ENCODE measurements around the gene TCF7L2.

The TCF7L2 gene

DNA sequence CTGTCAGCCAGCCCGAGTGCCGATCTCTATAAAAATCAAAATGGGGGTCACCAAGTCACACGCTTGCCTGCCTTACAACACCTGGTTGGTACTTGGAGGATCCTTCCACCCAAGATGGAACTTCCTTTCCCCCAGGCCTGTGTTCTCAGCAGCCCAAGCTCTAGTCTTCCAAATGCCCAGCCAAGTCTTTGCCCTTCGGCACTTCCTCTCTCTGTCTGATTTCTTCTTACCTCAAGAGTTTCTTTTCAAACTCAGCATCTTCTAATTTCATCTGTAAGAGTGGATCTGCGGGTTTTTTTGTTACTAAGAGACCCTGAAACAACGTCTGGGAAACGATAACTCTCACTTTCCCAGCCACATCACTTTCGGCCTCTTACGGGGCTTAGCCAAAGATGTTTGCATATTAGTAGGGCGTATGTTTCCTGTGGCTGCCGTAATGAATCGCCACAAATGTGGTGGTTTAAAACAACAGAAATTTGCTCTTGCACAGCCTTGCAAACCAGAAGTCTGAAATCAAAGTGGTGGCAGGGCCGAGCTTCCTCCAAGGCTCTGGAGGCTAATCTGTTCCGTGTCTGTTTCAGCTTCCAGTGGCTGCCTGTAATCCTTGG is 219.9 kb downstream of the TCF7L2 start:
- no peak for DNase-seq (ENCODE audit: low read depth, low spot score)

DNA sequence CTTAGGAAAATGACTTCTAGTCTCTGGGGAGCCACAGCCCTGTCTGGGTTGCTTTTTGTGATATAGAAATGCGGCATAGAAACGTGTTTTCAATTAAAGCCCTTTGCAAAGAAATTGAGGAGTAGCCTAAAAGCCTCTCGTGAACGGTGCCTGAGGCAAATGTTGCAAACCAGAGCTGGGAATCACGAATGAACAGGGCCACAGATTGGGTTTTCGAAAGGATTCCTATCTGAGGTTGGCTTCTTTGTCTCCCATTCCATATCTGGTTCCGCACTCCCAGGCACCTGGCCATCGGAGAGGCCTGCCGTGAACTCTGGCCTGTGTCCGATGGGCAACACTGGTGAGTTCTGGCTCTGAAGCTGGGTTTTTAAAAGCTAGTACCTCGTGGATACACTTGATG is 221.6 kb downstream of the TCF7L2 start:
- TF ChIP-seq SUZ12 (IDR thresholded peaks at IDR 0.05; ENCODE audit: extremely low read depth, insufficient read depth, insufficient read length), result no peak
- TF ChIP-seq ZNF274 (IDR thresholded peaks at IDR 0.05; ENCODE audit: low read depth, low read length), result no peak
- TF ChIP-seq YY1 (IDR thresholded peaks at IDR 0.05; ENCODE audit: insufficient read depth, insufficient read length), result no peak
- H3K36me3 ChIP-seq (ENCODE audit: insufficient read depth, insufficient read length, low read length), result peaks cover 4% of the 10 kb centered on the region

More for the DNA sequence above, 219.9 kb downstream of the TCF7L2 start:
- no peak overlapping the region for H3K9ac ChIP-seq (ENCODE audit: insufficient read length, low read depth)
- H3K9me3 ChIP-seq (ENCODE audit: insufficient read depth, low read length), result no peaks in the 10 kb centered on the region
- H3K27me3 ChIP-seq (ENCODE audit: insufficient read depth, insufficient read length), result no peaks in the 10 kb centered on the region
- H3K36me3 ChIP-seq (ENCODE audit: insufficient read depth, insufficient read length, low read length), result peaks cover 10% of the 10 kb centered on the region
- H3K4me3 ChIP-seq (ENCODE audit: insufficient read length, low read depth), result no peak overlapping the region
- no peaks in the 10 kb centered on the region for H3K4me1 ChIP-seq (ENCODE audit: insufficient read depth, insufficient read length)
- TF ChIP-seq SUZ12 (IDR thresholded peaks at IDR 0.05; ENCODE audit: extremely low read depth, insufficient read depth, insufficient read length) (no peak), ZNF274 (IDR thresholded peaks at IDR 0.05; ENCODE audit: low read depth, low read length) (no peak), YY1 (IDR thresholded peaks at IDR 0.05; ENCODE audit: insufficient read depth, insufficient read length) (no peak)

DNA sequence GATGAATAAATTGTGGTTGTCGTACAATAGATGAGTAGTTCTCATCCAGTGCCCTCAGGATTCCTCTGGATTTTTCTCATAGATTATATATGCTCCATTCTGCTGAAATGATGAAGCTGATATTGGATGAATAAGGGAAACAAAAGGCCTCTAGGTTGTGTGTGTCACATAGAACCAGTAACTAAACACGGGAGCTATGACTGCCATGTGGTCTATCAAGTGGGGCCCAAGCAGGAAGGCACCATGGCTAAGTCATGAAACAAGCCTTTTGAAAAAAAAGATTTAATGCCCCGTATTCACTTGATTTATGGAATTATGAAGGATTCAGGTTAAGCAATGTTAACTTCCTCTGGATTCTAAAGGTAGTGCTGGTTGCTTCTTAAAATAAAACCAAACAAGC is 225.1 kb downstream of the TCF7L2 start:
- DNase-seq (ENCODE audit: low read depth, low spot score), result no peak
- TF ChIP-seq ZNF274 (IDR thresholded peaks at IDR 0.05; ENCODE audit: low read depth, low read length) (no peak), YY1 (IDR thresholded peaks at IDR 0.05; ENCODE audit: insufficient read depth, insufficient read length) (no peak), SUZ12 (IDR thresholded peaks at IDR 0.05; ENCODE audit: extremely low read depth, insufficient read depth, insufficient read length) (no peak)
- no peaks in the 10 kb centered on the region for H3K4me1 ChIP-seq (ENCODE audit: insufficient read depth, insufficient read length)

More for the DNA sequence above, 221.6 kb downstream of the TCF7L2 start:
- H3K4me1 ChIP-seq (ENCODE audit: insufficient read depth, insufficient read length), result no peaks in the 10 kb centered on the region
- DNase-seq (ENCODE audit: low read depth, low spot score), result no peak
- no peaks in the 10 kb centered on the region for H3K27me3 ChIP-seq (ENCODE audit: insufficient read depth, insufficient read length)
- no peak overlapping the region for H3K4me3 ChIP-seq (ENCODE audit: insufficient read length, low read depth)
- no peaks in the 10 kb centered on the region for H3K9me3 ChIP-seq (ENCODE audit: insufficient read depth, low read length)
- H3K9ac ChIP-seq (ENCODE audit: insufficient read length, low read depth), result no peak overlapping the region

DNA sequence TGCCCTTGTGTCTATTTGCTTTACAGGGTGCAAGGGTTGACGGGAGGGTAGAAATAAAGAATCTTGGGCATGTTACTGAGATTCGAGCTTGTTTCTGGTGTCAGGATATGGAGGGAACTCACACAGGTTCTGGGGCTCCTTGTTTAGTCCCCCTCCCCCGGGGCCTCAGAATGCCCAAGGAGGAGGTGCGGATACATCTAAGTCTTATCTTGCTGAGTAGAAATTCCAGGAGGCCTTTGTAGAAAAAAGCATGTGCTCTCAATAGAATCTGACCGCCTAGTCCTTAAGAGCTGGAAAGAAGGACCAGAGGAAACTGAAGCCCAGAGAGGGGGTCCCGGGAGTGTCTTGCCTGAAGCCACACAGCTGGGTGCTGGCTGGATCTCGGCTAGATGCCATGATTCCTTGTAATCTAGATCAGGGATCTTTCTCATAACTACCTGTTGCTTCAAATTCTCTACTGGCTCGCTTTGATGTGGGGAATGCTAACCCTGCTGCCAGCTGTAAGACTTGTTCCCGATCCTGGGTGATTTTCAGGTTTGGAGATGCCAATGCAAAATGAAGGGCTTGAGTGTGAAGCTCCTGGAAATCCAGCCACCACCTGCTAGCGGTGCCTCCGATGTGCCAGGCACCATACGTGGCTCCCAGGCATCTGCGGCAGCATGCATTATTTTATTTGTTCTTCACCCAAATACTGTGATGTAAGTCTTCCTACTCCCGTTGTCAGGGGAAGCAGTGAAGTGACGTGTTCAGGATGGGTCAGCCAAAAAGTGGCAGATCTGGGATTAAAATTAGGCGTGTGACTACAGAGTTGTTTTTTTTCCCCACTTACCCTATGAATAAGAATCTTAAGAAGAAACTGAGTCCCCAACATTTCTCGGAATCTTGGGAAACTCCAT is 226.0 kb downstream of the TCF7L2 start:
- no peak for DNase-seq (ENCODE audit: low read depth, low spot score)

More for the DNA sequence above, 225.1 kb downstream of the TCF7L2 start:
- Histone ChIP-seq H3K9me3 (ENCODE audit: insufficient read depth, low read length) (no peaks in the 10 kb centered on the region), H3K9ac (ENCODE audit: insufficient read length, low read depth) (no peak overlapping the region), H3K36me3 (ENCODE audit: insufficient read depth, insufficient read length, low read length) (no peaks in the 10 kb centered on the region), H3K4me3 (ENCODE audit: insufficient read length, low read depth) (no peak overlapping the region), H3K27me3 (ENCODE audit: insufficient read depth, insufficient read length) (no peaks in the 10 kb centered on the region)

DNA sequence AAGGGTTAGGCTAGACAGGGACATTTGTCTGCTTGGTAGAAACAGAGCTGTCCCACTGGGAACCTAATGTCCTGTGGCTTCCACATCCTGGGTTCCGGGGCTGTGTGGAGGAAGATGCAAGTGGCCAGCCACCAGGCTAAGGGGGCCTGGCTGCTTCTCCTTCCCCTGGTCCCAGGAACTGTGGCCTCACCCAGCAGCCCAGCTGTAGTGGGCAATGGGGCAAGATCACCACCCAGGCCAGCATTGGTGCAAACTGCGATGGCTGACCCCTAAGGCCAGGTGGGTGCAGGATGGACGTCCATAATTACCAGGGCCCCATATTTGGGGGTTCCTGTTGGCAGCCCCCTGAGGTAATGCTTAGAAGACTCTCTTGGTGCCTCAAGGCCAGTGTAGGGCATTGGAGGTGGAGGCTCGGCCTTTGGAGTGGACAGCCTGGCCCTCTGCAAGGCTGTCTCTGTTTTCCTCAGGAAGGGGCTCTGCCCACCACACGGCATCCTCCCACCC is 226.7 kb downstream of the TCF7L2 start:
- TF ChIP-seq SUZ12 (IDR thresholded peaks at IDR 0.05; ENCODE audit: extremely low read depth, insufficient read depth, insufficient read length) (no peak), ZNF274 (IDR thresholded peaks at IDR 0.05; ENCODE audit: low read depth, low read length) (no peak)
- Histone ChIP-seq H3K4me3 (ENCODE audit: insufficient read length, low read depth) (no peak overlapping the region), H3K4me1 (ENCODE audit: insufficient read depth, insufficient read length) (peaks cover 2% of the 10 kb centered on the region), H3K27me3 (ENCODE audit: insufficient read depth, insufficient read length) (no peaks in the 10 kb centered on the region), H3K9ac (ENCODE audit: insufficient read length, low read depth) (no peak overlapping the region), H3K9me3 (ENCODE audit: insufficient read depth, low read length) (no peaks in the 10 kb centered on the region), H3K36me3 (ENCODE audit: insufficient read depth, insufficient read length, low read length) (no peaks in the 10 kb centered on the region)
- no peak for DNase-seq (ENCODE audit: low read depth, low spot score)

More for the DNA sequence above, 226.0 kb downstream of the TCF7L2 start:
- no peak for TF ChIP-seq SUZ12 (IDR thresholded peaks at IDR 0.05; ENCODE audit: extremely low read depth, insufficient read depth, insufficient read length)
- no peak for TF ChIP-seq YY1 (IDR thresholded peaks at IDR 0.05; ENCODE audit: insufficient read depth, insufficient read length)
- no peak for TF ChIP-seq ZNF274 (IDR thresholded peaks at IDR 0.05; ENCODE audit: low read depth, low read length)
- H3K9ac ChIP-seq (ENCODE audit: insufficient read length, low read depth), result no peak overlapping the region
- no peaks in the 10 kb centered on the region for H3K9me3 ChIP-seq (ENCODE audit: insufficient read depth, low read length)
- H3K4me3 ChIP-seq (ENCODE audit: insufficient read length, low read depth), result no peak overlapping the region
- no peaks in the 10 kb centered on the region for H3K27me3 ChIP-seq (ENCODE audit: insufficient read depth, insufficient read length)
- peaks cover 2% of the 10 kb centered on the region for H3K4me1 ChIP-seq (ENCODE audit: insufficient read depth, insufficient read length)
- H3K36me3 ChIP-seq (ENCODE audit: insufficient read depth, insufficient read length, low read length), result no peaks in the 10 kb centered on the region

DNA sequence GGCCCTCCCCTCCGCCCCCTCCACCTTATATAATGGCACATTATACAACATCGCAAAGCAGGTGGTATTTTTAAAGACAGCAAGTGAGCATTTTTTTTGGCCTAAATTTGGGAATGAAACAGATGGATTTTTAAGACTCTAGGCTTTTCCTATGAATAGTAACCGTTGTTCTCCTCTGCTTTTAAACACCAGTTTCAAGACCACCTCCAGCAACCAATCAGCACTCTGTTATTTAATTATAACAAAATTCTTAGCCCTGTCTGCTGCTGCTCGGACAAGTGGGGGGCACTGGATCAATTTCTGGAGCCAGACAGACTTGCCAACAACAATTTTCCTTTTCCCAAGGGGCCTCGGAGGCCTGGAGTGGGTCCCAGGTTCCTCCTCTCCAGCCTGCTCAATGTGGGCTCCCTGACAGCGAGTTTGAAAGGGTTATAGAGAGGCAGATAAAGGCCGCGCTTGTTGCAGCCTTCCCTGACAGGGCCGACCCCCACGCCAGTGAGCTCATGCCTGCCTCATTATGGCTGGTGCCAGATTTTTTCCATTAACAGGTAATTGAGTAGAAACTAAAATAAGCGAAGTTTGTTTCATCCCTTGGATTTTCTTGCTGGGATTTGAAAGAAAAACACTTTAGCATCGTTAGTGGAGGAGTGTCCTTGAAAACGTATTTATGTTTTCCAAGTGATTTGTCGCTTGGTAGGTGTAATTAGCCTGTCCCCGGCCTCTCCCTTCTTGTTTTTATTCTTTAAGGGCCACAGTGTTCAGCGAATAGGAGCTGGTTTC is 227.3 kb downstream of the TCF7L2 start:
- no peak for DNase-seq (ENCODE audit: low read depth, low spot score)
- Histone ChIP-seq H3K4me1 (ENCODE audit: insufficient read depth, insufficient read length) (peaks cover 2% of the 10 kb centered on the region), H3K9me3 (ENCODE audit: insufficient read depth, low read length) (no peaks in the 10 kb centered on the region), H3K27me3 (ENCODE audit: insufficient read depth, insufficient read length) (no peaks in the 10 kb centered on the region), H3K4me3 (ENCODE audit: insufficient read length, low read depth) (no peak overlapping the region), H3K9ac (ENCODE audit: insufficient read length, low read depth) (no peak overlapping the region), H3K36me3 (ENCODE audit: insufficient read depth, insufficient read length, low read length) (no peaks in the 10 kb centered on the region)
- TF ChIP-seq SUZ12 (IDR thresholded peaks at IDR 0.05; ENCODE audit: extremely low read depth, insufficient read depth, insufficient read length) (no peak), ZNF274 (IDR thresholded peaks at IDR 0.05; ENCODE audit: low read depth, low read length) (no peak), YY1 (IDR thresholded peaks at IDR 0.05; ENCODE audit: insufficient read depth, insufficient read length) (no peak)

Measured in NT2/D1 (cell line).